NCI-H526 treated with DMSO at 0.1 percent for 48 hours (cell line): Measurements from ENCODE around the gene CEP350.
"Not testable (repeated sequence)": the region's sequence is repeated elsewhere in the genome, so short reads cannot be mapped to it uniquely, and the experiment has no call there.

Source experiments
- DNase-seq: peaks from one replicate; lab custom pipeline; 2025; lab: John Stamatoyannopoulos, UW

Gene CEP350

GRCh38 chr1:180123463-180123936 lies 168.9 kb downstream of the CEP350 start:
- no peak for DNase-seq

- DNase-seq = no peak
Observed at GRCh38 chr1:180130651-180131050, 176.0 kb downstream of the CEP350 start.

DNA sequence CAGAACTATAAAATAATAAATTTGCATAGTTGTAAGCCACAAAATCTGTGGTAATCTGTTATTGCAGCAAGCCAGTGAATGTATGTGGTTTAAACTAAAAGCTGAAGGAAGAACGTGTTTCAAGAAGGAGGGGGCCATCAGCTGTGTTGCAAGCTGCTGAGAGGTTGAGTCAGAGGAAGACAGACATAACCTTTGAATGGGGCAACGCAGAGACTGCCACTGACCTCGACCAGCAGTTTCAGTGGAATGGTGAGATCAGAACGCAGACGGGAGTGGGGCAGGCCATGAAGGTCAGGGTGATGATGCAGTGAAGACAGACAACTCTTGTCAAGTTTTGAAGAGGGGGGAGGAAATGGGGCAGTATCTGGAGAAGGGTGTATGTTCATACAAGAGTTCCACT lies 176.9 kb downstream of the CEP350 start:
- DNase-seq = no peak

GRCh38 chr1:180133193-180133592 lies 178.6 kb downstream of the CEP350 start:
- DNase-seq = no peak

DNA sequence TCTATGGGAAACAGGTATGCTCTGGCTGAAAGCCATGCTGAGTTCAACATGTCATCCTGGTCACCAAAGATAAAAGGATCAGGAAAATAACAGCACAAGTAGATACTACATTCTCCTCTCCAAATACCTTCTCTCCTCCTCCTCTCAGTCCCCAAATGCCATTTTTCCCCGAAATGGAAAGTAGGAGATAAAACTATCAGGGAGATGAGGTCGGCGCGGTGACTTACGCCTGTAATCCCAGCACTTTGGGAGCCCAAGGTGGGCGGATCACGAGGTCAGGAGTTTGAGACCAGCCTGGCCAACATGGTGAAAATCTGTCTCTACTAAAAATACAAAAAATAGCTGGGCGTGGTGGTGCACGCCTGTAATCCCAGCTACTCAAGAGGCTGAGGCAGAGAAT lies 179.1 kb downstream of the CEP350 start:
- DNase-seq = not testable (repeated sequence)

GRCh38 chr1:180135535-180135934 lies 180.9 kb downstream of the CEP350 start:
- no peak for DNase-seq

- DNase-seq = no peak
Observed at GRCh38 chr1:180136331-180136967, 181.8 kb downstream of the CEP350 start.

DNA sequence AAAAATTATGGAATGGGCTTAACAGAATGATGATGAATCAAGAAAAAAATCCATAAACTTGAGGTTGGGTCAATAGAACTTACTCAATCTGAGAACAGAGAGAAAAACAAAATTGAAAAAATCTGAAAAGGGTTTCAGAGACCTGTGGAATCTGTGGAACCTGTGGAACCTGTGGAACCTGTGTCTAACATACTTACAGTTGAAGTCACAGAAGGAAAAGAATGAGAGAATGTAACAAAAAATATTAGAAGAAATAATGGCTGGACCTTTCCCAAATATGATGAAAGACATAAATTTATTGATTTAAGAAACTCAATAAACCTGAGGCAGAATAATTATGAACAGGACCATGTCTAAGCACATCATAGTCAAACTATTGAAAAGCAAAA lies 182.4 kb downstream of the CEP350 start:
- DNase-seq = no peak

DNA sequence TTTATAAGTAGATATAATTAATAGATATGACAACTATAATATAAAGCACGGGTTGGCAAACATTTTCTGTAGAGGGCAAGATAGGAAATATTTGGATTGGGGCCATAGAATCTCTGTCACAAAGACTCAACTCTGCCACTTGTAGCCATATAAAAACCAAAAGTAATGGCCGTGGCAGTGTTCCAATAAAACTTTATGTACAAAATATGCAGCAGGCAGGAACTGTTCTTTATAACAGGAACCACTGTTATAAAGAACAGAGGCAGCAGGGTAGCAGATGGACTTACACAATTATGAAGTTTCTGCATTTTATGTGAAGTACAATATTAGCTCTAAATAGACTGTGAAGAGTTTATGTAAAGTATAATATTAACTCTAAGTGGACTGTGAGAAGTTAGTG lies 183.2 kb downstream of the CEP350 start:
- DNase-seq = no peak

- DNase-seq = no peak
Observed at GRCh38 chr1:180141381-180141934, 186.8 kb downstream of the CEP350 start.

DNA sequence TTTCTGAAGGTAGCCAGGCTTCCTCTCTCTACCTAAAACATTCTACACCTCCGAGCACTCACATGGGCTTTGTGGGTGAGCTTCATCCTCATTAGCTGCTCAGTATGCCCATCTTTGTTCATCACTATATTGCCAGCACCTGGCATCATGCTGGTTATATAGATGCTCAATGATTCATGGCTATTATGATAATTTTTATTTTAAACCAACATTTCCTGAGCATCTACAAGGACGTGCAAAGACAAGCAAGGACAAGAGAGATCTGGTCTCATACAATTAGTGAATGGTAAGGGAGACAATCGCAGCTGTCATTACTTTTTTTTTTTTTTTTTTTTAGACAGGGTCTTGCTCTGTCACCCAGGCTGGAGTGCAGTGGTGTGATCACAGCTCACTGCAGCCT lies 188.7 kb downstream of the CEP350 start:
- no peak for DNase-seq

GRCh38 chr1:180144659-180145357 lies 190.2 kb downstream of the CEP350 start:
- DNase-seq = no peak

GRCh38 chr1:180145446-180145845 lies 190.8 kb downstream of the CEP350 start:
- no peak for DNase-seq

DNA sequence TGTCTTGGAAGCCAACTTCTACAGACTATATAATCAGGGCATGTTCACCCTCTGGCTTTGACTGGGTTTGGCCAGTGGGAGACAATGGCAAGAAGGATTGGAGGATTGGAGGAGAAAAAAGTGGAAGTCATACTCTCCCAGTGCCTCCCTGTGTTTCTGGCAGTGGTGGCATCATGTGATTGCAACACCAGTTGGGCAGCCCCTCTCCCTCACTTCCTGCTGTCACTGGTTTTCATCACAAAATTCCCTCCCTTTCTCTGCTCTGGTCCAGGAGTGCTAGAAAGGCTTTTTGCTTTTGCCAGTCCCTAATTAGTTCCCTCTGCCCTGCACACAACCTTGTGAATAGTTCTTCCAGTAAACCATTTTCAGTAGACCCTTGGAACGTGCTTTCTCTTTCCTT lies 196.4 kb downstream of the CEP350 start:
- no peak for DNase-seq

DNA sequence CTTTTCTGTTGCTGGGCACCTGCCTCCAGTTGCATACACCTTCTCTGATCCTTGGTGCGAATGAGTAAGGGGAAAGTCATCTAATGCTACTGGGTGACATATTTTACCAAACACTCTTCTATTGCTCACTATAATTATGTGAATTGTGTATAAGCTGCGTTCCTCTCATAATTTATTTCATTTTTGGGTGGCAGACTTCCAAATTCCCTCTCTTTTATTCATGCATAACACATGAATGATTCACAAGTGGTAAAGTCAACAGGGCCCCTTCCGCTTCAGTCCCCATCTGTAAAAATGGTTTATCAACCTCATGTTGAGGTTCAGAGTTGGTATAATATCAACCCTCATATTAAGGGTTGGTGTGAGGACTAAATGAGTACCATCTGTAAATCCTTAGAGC lies 196.9 kb downstream of the CEP350 start:
- no peak for DNase-seq

DNA sequence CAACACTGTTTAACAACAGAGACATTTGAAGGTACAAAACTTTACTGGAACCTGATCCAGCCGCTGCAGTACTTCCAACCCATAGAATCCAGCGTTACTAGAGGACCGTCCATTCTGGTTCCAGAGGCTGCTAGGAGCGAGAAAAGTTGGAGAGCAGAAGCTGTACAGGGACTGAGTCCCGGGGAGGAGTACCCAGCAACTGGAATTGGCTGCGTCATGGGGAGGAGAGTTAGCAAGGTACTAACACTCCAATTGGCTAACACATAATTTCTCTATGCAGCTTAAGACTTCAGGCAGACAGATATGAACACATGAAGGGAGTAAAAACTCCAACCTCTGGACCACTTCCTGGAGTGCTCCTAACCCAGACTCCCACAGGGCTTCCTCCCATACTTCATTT lies 198.0 kb downstream of the CEP350 start:
- DNase-seq = no peak

GRCh38 chr1:180153032-180153431 lies 198.4 kb downstream of the CEP350 start:
- no peak for DNase-seq

DNA sequence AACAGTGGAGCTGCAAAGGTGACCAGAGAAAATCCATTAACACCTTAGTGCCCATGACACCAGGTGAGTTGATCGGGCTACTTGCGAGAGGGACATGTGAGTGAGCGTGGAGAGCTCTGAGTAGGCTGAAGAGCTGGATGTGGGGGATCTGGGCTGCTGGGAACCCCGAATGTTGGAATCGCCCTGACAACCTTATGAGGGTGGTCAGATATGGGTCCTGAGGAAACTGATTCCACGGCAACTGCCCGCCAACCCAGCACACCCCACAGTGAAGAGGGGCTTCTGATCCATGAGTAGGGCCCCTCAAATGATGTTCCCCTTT lies 199.4 kb downstream of the CEP350 start:
- no peak for DNase-seq

GRCh38 chr1:180154325-180155181 lies 199.9 kb downstream of the CEP350 start, which contains the start of gene QSOX1:
Gene QSOX1 (plus strand): TSS chr1:180154869. CDS start chr1:180154908, 39 bp downstream.
- peak; percentile 93 for DNase-seq

- DNase-seq = peak; percentile 83
Observed at GRCh38 chr1:180155182-180155682, 200.6 kb downstream of the CEP350 start.

- DNase-seq = no peak
Observed at GRCh38 chr1:180156201-180156600, 201.6 kb downstream of the CEP350 start.

GRCh38 chr1:180156631-180157091 lies 202.1 kb downstream of the CEP350 start:
- DNase-seq = peak; percentile 35
